Ureter (tissue), 1 donor: ENCODE data around the gene UBXN6. TPM values are rescaled to one million over a fixed set of nuclear protein-coding genes. Genes with fewer than 3 reads are reported as not detected.

Source experiments
- DNase-seq: peaks from one replicate; pipeline ENCODE4 v3.0.0-alpha.2; 2020; ENCODE audit warnings: low spot score
- total RNA-seq: library from RNA; stranded (reverse); gene quantifications from one replicate; pipeline ENCODE4 v1.2.4, GENCODE V29; 2023
- donor health status: DM: yes; HTN: yes; CAD: no.

UBXN6 gene
- total RNA-seq, 1 donor from 2014 or later = 107 TPM

- DNase-seq = no peak
These were observed 48.3 kb downstream of the UBXN6 start for GRCh38 chr19:4409123-4409933.

- DNase-seq = no peak
These were observed 51.0 kb downstream of the UBXN6 start for GRCh38 chr19:4406626-4407025.

GRCh38 chr19:4405977-4406376 lies 51.6 kb downstream of the UBXN6 start:
- no peak for DNase-seq

DNA sequence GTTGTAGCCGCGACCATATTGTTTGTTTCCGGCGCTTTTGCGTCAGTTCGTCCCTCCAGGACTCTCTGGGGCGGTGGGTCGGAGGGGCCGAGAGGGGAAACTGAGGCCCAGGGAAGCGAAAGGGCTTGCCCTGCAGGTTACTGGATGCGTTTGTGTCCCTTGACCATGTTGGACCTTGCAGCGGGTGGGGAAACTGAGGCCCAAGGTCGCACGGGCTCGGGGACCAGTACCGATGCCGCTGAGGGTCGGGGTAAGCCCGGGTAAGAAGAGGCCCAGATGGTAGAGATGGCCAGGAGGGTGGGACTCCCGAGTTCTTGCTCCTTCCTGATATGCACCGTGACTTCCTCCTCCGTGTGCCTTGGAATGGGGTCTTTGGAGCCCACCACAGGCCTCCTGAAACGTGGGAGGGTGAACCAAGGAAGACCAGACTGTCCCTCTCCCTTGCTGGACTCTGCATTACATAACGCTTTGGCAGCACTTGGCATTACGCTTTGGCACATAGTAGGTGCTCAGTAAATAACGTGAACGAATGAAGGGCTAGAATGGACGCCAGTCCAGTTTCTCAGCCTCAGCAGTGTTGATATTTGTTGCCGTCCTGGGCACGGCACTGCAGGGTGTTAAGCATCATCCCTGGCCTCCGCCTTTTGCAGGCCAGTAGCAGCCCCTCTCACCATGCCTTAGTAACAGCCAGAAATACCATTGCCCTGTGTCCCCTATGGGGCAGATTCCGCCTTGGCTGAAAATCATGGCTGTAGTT lies 54.4 kb downstream of the UBXN6 start:
- no peak for DNase-seq

DNA sequence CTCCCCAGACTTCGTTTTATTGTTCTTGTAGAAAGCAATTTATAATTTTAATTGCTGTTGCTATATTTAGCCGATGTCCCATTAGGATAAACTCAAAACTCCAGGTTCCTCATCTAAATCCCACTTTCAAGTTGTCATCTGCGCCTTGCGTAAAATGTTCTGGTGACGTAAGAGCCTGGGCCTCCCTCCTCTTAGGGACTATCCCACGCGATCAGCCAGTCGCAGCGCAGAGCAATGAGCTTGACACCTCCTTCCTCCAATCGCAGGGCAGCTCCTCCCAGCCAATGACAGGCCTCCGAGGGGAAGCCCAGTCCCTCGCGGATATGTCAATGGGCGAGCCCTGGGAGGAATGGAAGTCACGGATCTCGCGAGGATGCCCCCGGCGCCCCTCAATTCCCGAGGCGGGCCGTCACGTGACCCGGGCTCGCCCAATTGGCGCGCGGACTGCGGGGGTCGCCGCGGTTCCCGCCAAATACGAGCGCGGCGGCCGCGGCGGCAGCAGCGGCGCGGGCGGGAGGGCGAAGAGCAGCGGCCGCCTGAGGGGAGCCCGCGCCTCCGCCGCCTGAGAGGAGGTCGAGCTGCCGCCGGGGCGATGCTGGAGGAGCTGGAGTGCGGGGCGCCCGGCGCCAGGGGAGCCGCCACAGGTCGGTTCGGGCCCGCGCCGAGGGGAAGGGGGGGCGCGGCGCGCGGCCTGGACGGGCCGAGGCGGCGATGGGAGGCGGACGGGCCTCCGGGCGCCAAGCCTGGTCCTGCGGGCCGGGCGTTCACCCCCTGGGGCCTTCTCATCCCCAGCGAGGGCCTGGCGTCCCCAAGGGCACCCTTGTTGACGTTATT lies 55.2 kb downstream of the UBXN6 start, which contains the start of gene CHAF1A:
CHAF1A (plus strand) TSS at position 470 of the 834 bp plus-strand sequence; CDS start at position 593, 123 bp downstream.
- DNase-seq = peak; percentile 99

- no peak for DNase-seq
These were observed 55.8 kb downstream of the UBXN6 start for GRCh38 chr19:4401769-4402170.

DNA sequence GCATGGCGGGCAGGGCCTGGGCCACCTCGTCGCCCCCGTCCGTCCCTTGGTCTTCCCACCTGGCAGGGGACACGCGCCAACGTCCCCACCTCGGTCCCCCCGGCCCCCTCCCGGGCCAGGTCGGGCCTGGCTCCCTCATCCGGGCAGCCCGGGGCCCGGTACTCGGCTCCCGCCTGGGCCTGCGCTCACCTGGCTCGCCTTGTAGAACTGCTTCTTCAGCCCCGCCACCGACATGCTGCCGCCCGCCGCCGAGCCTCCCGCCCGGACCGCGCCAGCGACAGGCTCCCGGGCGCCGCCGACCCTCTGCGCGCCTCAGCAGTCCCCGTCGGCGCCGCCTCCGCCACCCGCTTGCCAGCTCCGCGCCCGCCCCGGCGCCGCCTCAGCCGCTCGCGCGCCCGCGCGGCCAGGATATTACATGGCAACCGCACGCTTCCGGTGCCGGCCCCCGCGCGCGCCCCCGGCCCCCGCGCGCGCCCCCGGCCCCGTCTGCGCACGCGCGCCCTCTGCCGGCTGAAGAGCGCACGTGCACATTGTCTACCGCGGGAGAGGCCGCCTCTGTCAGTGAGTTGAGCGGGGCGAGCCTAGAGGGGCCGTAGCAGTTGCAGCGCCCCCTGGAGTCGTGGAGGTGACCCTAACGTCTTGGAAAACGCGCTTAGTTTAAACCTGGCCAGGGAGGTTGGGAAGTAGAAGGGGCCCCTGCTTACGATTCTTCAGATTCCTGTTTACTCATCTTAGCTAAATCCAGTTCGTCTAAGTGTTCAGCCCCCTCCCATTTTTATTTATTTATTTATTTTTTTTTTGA lies 57.3 kb downstream of the UBXN6 start, which contains the start of gene SH3GL1:
SH3GL1 (minus strand) TSS at position 413 of the 802 bp plus-strand sequence; CDS start at position 234, 179 bp downstream.
- DNase-seq = peak; percentile 94

DNA sequence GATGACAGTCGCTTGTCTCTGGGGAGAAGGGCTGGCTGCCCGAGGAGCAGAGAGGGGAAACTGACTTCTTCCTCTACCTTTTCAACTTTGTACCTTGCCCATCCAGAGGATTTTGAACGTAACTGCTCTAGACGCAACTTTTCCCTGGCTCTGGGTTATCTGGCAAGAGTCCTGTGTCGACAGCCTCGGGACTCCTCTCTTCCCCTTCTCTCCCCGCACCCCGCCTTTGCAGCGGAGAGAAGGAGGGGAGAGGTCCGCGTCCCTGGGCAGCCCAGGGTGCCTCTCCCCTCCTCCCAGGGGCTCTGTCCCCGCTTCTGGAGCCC lies 57.8 kb downstream of the UBXN6 start:
- no peak for DNase-seq

GRCh38 chr19:4396949-4397783 lies 60.4 kb downstream of the UBXN6 start:
- DNase-seq = no peak

Other genes with a start within 250 kb of the UBXN6 start
- 1.5 TPM for gene EBI3, start 228.3 kb downstream of the UBXN6 start, total RNA-seq
- gene YJU2, start 210.7 kb downstream of the UBXN6 start, total RNA-seq = 22.2 TPM
- gene SHD, start 178.5 kb downstream of the UBXN6 start, total RNA-seq = not detected
- 1.2 TPM for gene TMIGD2, start 155.4 kb downstream of the UBXN6 start, total RNA-seq
- not detected for gene FSD1, start 153.2 kb downstream of the UBXN6 start, total RNA-seq
- 66.8 TPM for gene STAP2, start 119.0 kb downstream of the UBXN6 start, total RNA-seq
- 30.6 TPM for gene MPND, start 114.2 kb downstream of the UBXN6 start, total RNA-seq
- 78.5 TPM for gene SH3GL1, start 57.2 kb downstream of the UBXN6 start, total RNA-seq
- 23.0 TPM for gene CHAF1A, start 55.2 kb downstream of the UBXN6 start, total RNA-seq
- gene HDGFL2, start 14.5 kb upstream of the UBXN6 start, total RNA-seq = 45.9 TPM
- gene PLIN4, start 60.7 kb upstream of the UBXN6 start, total RNA-seq = 27.1 TPM
- 30.3 TPM for gene PLIN5, start 77.4 kb upstream of the UBXN6 start, total RNA-seq
- gene LRG1, start 82.2 kb upstream of the UBXN6 start, total RNA-seq = 19.4 TPM
- gene SEMA6B, start 101.9 kb upstream of the UBXN6 start, total RNA-seq = 12.3 TPM
- 3.9 TPM for gene TNFAIP8L1, start 181.7 kb upstream of the UBXN6 start, total RNA-seq
- 58.3 TPM for gene MYDGF, start 212.5 kb upstream of the UBXN6 start, total RNA-seq